Lung (tissue), 12 donors: ENCODE measurements around the gene RBX1. TPM values are rescaled to one million over a fixed set of nuclear protein-coding genes. Genes with fewer than 3 reads are reported as not detected.
A peak's percentile ranks its signal among the peaks of the same experiment; 100 is the strongest.

Experiments
- ATAC-seq: fragments of 200-7000 bp; cut with Tn5 transposase; one replicate; pipeline ENCODE4 v1.9.1; 2020; ENCODE audit warnings: moderate number of reproducible peaks; ENCODE audit not compliant: insufficient read depth, low FRiP score
- DNase-seq, 3 donors: peaks; one replicate each; pipeline ENCODE4 v3.0.0-alpha.2; 2013 to 2017
- H3K27ac ChIP-seq, 2 donors: one replicate each; pipeline ENCODE4 v1.5.1; 2013; ENCODE audit warnings: mild to moderate bottlenecking in 2 of 2, moderate library complexity in 2 of 2, control low read depth in 1 of 2, inconsistent platforms in 1 of 2, low read depth in 1 of 2, low read length in 1 of 2
- H3K27me3 ChIP-seq, 3 donors: one replicate each; pipeline ENCODE4 v1.5.1; 2013; ENCODE audit warnings: low read length in 2 of 3; ENCODE audit not compliant: control insufficient read depth in 3 of 3, insufficient read depth in 3 of 3
- H3K36me3 ChIP-seq, 4 donors: one replicate each; pipeline ENCODE4 v1.5.1; 2013; ENCODE audit warnings: low read length in 4 of 4, mild to moderate bottlenecking in 1 of 4, moderate library complexity in 1 of 4; ENCODE audit not compliant: control insufficient read depth in 4 of 4, insufficient read depth in 4 of 4
- H3K4me1 ChIP-seq, 5 donors: one replicate each; pipeline ENCODE4 v1.5.1; 2013; ENCODE audit warnings: low read length in 5 of 5, mild to moderate bottlenecking in 2 of 5, moderate library complexity in 1 of 5; ENCODE audit not compliant: control insufficient read depth in 5 of 5, insufficient read depth in 5 of 5
- H3K4me3 ChIP-seq: one replicate; pipeline ENCODE4 v1.5.1; 2013; ENCODE audit warnings: mild to moderate bottlenecking, control low read depth, moderate library complexity
- H3K9ac ChIP-seq, 2 donors: one replicate each; pipeline ENCODE4 v1.5.1; 2013; ENCODE audit warnings: low read length in 2 of 2, control low read depth in 1 of 2; ENCODE audit not compliant: insufficient read depth in 1 of 2
- H3K9me3 ChIP-seq, 4 donors: one replicate each; pipeline ENCODE4 v1.5.1; 2013; ENCODE audit warnings: low read length in 3 of 4, mild to moderate bottlenecking in 1 of 4, moderate library complexity in 1 of 4; ENCODE audit not compliant: control insufficient read depth in 4 of 4, insufficient read depth in 3 of 4
- WGBS, 2 donors: extraction: QIAGEN DNeasy Blood & Tissue Kit; methylation state at CpG; one replicate each; pipeline ENCODE4 v1.1.7; 2013; 5-methylcytosine and 5-hydroxymethylcytosine counted together
- polyA plus RNA-seq, 2 donors: library from polyadenylated mRNA; stranded (reverse); fragments of 200-250 nt; gene quantifications; one replicate each; pipeline ENCODE4 v1.2.1, GENCODE V29; 2013
- total RNA-seq, 2 donors: library from RNA; depleted of rRNA in 1 of 2; stranded (reverse); fragments of >200 nt in 1 of 2; gene quantifications; one replicate each; pipeline ENCODE4 v1.2.1, GENCODE V29; 2014 to 2021
- TF ChIP-seq, protein P1 (sequence below): IDR thresholded peaks from 2 replicates; pipeline ENCODE4 v1.5.1; 2012; ENCODE audit warnings: mild to moderate bottlenecking; ENCODE audit errors: control extremely low read depth, extremely low read depth
- donor health status: control.
- donor health status: control.
- donor health status: Bipolar disorder and iron deficiency.
- donor health status: healthy.
- donor health status: DM: yes; HTN: yes; CAD: no.

Gene RBX1
- total and polyA plus RNA-seq, 4 donors: 44.8 to 144 (median 64.0) TPM

DNA sequence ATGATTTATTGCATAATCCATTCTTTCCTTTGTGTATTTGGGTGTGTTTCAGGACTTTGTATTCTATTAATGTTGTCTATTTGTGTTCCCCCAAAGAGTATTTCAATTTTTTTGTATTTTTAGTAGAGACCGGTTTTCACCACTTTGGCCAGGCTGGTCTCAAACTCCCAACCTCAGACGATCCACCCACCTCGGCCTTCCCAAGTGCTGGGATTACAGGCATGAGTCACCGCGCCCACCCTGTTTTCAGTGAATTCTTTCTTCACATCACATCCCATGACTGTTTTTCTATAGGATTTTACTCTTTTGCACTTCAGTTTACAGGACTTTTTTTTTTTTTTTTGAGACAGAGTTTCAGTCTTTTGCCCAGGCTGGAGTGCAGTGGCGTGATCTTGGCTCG, 46.3 kb downstream of the RBX1 start:
- 91 to 96% methylated on average over 7 of the region's 7 CpGs for WGBS, 2 donors
- no peak overlapping the region for H3K27ac ChIP-seq
- H3K27me3 ChIP-seq: peaks cover 0 to 2% (median 0%) of the 10 kb centered on the region in 3 donors
- no peak overlapping the region for H3K9ac ChIP-seq
- no peak for ATAC-seq
- H3K4me1 ChIP-seq: no peaks in the 10 kb centered on the region
- no peaks in the 10 kb centered on the region for H3K36me3 ChIP-seq
- no peak for DNase-seq
- H3K9me3 ChIP-seq: no peaks in the 10 kb centered on the region
- TF ChIP-seq, protein P1, sequence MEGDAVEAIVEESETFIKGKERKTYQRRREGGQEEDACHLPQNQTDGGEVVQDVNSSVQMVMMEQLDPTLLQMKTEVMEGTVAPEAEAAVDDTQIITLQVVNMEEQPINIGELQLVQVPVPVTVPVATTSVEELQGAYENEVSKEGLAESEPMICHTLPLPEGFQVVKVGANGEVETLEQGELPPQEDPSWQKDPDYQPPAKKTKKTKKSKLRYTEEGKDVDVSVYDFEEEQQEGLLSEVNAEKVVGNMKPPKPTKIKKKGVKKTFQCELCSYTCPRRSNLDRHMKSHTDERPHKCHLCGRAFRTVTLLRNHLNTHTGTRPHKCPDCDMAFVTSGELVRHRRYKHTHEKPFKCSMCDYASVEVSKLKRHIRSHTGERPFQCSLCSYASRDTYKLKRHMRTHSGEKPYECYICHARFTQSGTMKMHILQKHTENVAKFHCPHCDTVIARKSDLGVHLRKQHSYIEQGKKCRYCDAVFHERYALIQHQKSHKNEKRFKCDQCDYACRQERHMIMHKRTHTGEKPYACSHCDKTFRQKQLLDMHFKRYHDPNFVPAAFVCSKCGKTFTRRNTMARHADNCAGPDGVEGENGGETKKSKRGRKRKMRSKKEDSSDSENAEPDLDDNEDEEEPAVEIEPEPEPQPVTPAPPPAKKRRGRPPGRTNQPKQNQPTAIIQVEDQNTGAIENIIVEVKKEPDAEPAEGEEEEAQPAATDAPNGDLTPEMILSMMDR: no peak
- no peak overlapping the region for H3K4me3 ChIP-seq

DNA sequence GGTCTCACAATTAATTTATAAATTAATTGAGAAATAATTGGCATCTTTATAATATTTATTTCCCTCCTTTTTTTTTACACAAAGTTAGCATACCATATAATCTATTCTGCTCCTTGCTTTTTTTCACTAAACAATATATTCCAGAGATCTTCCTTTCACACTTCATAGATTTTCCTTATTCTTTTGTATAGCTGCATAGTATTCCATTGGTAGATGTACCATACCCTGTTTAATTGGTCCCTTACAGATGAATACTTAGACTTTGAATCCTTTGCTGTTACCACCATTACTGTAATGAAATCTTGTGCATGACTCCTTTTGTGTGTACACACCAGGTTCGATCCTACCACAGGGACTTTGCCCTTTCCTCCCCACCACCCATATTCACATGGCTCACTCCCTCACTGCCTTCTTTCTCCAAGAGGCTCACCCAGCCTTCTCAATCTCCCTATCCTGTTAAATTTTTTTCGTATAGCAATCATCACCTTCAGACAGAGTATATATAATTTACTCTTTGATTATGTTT, 48.9 kb downstream of the RBX1 start:
- ATAC-seq (no peak), DNase-seq (no peak)
- Histone ChIP-seq H3K9me3 (no peaks in the 10 kb centered on the region), H3K4me1 (no peaks in the 10 kb centered on the region), H3K9ac (no peak overlapping the region), H3K27me3 (peaks cover 0 to 2% (median 0%) of the 10 kb centered on the region in 3 donors), H3K36me3 (no peaks in the 10 kb centered on the region), H3K4me3 (no peak overlapping the region), H3K27ac (no peak overlapping the region)
- WGBS, 2 donors: 82 to 83% methylated on average over 2 of the region's 2 CpGs
- TF ChIP-seq, protein P1: no peak

DNA sequence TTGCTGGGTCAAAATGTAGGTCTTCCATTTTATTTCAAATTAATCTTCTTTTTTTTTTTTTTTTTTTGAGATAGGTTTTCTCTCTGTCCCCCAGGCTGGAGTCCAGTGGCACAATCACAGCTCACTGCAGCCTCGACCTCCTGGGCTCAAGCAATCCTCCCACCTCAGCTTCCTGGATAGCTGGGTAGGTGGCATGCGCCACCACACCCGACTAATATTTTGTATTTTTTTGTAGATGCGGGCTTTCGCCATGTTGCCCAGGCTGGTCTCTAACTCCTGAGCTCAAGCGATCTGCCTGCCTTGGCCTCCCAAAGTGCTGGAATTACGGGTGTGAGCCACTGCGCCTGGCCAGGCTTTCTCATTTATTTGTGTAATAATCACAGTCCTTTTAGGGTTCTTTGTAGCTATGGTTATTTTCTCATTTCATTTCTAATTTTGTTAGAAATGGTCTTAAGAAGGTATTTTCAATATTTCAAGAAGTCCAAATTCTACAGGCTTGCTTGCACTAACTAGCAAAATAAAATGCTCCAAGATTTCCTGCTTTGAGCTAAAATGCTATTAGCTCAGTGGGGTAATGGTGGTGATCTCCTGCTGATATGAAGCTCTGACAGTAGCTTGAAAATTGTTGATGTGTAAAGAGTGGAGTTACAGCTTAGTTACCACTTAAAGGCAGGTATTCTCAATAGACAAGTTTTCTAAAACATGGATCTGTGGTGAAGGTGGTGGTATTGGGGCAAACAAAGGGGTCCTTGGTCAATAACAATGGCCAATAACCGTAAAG, 50.0 kb downstream of the RBX1 start:
- TF ChIP-seq, protein P1: no peak
- Histone ChIP-seq H3K4me3 (no peak overlapping the region), H3K9me3 (no peaks in the 10 kb centered on the region), H3K9ac (no peak overlapping the region), H3K27me3 (peaks cover 0 to 2% (median 0%) of the 10 kb centered on the region in 3 donors), H3K36me3 (no peaks in the 10 kb centered on the region), H3K27ac (no peak overlapping the region), H3K4me1 (no peaks in the 10 kb centered on the region)
- DNase-seq: peak in 1 of 3 donors; percentile 6
- no peak for ATAC-seq
- 87 to 88% methylated on average over 9 of the region's 9 CpGs for WGBS, 2 donors
